Activated CD4-positive, alpha-beta T cell treated with anti-CD3 and anti-CD28 coated beads, Interleukin-2, Interleukin-6, amounts not matched to agents 100 ng/mL and 50 ng/mL, durations not matched to agents 16 hours and 8 hours (primary cell): Measurements from ENCODE around the gene UEVLD.
"Not testable (repeated sequence)": the region's sequence is repeated elsewhere in the genome, so short reads cannot be mapped to it uniquely, and the experiment has no call there.

Source experiments
- DNase-seq: peaks from one replicate; pipeline ENCODE4 v3.0.0-alpha.2; 2020

Gene UEVLD

DNA sequence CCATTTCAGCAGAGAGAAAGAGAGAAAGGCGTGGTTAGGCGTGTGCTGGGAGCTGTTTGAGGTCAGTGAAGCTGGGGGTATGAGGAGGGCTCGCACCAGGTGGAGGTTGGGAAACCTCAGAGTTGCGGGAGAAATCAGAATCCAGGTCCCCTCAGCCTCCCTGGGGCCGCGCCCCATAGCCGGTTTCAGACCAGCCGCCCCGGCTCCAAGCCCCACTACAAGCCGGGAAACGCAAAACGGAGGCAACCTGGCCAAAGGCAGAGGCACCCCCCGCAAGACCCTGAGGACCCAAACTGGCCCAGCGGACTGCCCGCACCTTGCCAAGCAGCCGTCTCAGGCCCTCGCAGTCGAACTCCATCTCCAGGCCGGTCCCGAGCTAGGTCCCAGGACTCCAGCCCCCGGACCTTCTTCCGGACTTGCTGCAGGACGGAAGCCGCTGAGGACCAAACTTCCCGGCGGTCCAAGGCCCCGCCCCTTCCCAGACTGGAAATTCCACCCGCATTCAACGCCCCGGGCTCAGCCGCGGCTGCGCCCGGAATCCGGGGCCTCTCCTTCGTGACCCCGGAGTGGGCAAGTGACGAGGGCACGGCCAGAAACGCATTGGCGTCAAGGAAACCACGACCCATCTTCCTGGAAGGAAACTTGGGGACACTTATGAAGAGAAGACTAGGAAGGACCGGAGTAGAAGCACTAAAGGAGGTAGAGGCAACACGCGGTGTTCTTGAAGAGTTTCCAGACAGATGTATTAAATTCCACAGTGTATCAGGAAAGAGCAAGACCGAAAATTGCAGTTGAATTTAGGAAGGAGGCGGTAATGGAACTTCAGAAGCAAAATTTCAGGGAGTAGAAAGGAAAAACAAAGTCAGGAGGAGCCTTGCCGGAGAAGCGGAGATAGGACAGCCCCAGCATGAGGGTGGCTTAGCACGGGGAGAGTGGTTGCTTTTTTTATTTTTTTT lies at the start of gene UEVLD:
Gene UEVLD, minus strand, starts transcription at position 438 of the 956 bp plus-strand sequence. Its CDS starts 80 bp downstream, at position 358.
- DNase-seq = peak; percentile 73

- peak; percentile 99 for DNase-seq
Measured at GRCh38 chr11:18634140-18635032, 45.9 kb upstream of the UEVLD start, which contains the start of gene SPTY2D1. TSS of gene SPTY2D1 (minus strand) at chr11:18634342. CDS start at chr11:18634257, 85 bp downstream.

DNA sequence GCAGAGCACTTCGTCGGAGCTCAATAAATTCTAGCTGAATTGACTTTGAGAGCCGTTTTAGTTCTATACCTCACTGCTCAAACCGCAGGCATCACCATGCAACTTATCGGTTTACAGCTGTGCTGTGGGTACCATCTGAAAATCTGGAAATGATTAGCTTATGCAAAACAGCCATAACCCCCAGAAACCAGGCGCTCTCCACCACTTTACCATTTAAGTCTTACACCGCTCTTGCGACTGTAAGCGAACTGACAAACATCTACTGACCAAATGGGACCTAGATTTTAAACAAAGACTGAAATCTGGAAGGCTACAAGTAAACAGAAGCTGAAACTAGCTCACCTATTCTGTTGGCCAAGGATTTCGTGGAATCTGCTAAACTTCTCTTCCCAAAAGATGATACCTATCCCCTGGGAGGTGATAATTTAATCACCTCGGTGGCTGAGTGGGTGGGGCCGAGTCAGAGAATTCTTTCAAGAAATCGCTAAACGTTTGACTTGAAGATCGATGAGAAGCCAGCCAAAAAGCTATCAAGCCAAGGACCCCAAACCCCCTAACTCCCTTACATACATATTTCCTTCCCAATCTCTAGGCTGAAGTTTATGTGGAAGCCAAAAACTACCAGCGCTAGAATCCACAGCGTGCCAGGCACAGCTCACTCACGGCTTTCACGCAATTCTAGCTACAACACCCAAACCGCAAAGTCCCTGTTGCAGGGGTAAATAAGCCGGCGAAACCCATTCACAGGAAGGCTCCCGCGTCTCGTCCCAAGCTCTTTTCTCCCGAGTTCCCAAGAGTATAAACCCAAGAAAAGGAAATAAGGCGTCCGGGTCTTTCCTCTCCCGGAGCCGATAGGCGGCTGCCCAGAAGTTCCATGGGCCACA lies 45.0 kb upstream of the UEVLD start:
- DNase-seq = peak; percentile 79

DNA sequence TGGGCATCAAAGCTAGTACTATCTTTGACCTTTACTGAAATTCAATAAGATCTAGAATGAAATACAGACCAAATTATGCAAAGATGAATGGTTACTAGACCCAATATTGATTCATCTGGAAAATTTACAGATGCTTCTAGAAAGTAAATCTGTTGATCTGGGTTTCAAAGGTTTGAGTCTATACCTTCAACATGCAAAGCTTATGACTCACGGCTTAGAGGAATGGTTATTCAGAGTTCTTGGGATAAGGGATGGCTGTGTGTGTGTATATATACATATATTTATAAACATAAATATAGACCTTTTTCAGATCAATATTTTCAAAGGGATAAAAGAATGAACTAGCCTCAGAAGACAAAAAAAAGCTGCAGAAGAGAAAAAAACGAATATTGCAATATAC lies 44.3 kb upstream of the UEVLD start:
- no peak for DNase-seq

DNA sequence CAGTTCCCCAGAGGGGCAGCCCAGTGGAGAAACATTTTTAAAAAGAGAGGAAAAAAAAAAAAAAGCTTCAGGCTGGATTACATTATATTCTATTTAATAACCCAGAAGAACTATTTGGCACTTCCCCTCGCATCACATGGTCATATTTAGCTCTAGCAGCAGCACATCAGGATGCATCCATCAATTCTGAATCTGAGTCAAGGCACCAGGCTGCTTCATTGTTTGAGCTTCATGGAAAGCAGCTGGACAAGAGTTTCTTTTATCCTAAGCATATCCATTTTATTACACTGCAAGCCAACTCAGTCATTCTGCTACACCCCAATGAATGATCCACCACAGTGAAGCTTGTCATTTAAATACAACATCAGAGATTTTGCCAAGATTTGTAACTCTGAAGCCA lies 35.6 kb upstream of the UEVLD start:
- DNase-seq = no peak

- DNase-seq = no peak
Measured at GRCh38 chr11:18623707-18624106, 35.2 kb upstream of the UEVLD start.

DNA sequence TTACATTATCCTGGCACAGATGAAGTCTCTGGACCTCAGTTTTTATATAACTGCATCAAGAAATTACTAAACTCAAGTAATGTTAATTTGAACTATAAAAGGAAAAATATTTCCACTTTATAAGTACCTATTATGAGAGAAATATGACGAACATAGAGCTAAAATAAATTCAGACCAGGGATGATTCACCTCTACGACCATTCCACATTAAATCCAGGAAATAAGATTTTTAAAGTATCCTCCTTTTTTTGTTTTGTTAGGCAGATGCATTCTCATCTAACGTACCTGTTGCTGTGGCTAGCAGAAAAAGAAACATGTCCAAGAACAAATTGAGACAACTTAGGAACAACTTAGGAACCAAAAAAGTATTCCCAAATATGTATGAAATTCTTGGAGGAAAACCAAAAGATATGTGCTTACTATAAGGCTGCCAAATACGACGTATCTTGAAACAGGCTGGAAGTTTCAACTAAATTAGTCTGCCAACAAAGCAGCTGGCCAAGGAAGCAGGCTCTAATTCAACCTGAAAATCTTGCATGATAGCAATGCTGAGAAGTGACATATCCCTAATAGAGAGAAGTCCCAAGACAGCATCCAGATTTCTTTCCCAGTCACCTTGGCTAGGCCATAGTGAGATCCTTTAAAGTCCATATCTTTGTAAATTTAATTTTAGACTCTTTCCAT lies 29.9 kb upstream of the UEVLD start:
- no peak for DNase-seq

- DNase-seq = peak; percentile 78
Measured at GRCh38 chr11:18617688-18618341, 29.3 kb upstream of the UEVLD start.

DNA sequence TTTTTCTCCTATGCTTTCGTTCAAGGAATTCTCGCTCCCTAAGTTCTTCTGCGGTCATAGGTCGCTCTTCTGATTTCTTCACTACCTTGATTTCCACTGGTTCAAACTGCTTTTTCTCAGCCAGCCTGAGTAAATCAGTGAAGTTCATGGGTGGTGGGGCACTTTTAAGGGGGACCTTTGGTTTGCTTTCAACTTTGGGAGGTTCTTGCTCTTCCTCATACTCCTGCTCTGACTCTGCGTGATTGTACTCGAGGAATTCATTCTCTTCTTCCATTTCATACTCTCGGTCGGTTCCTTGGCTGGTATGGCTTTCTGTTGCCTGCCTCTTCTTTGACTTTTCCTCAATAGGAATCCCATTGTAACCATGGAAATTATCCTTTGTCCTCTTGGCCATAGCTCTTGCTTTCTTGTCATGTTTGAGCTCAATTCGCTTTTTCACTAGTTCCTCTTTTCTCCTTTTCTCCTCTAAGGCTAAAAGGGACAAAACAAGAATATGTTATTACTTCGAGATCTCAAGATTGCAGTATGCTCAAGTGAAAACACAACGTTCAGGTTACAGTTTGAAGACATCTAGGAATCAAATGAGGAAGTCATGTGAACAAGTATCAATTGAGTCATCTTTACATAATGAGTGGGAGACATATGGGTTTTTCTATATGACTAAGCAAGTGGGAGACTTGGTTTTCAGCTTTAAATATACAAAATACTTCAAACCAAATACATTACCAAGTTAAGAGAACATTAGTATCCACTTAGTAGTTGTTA lies 27.3 kb upstream of the UEVLD start:
- peak; percentile 77 for DNase-seq

- DNase-seq = no peak
Measured at GRCh38 chr11:18614667-18615066, 26.1 kb upstream of the UEVLD start.

GRCh38 chr11:18612394-18612793 lies 23.9 kb upstream of the UEVLD start:
- DNase-seq = no peak

DNA sequence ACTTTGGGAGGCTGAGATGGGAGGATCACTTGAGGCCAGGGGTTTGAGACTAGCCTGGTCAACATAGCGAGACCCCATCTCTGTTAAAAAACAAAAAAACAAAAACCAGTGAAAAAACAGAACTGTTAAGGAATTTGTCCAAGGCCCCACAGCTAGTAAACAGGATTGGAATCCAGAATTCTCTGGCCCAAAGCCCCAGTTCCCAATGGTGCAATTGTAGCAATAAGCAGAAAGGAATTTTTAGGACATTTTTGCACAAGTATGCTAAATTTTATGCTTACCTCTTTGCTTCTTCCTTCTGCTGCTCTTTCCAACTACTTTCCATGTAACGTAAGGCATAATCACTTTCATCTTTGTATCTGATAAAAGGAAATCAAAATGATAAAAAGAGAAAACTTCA lies 22.7 kb upstream of the UEVLD start:
- DNase-seq = no peak

GRCh38 chr11:18608376-18608775 lies 19.8 kb upstream of the UEVLD start:
- no peak for DNase-seq

- DNase-seq = no peak
Measured at GRCh38 chr11:18600915-18601569, 12.5 kb upstream of the UEVLD start.

GRCh38 chr11:18599739-18600230 lies 11.3 kb upstream of the UEVLD start, which contains the start of gene MISFA:
TSS of gene MISFA (plus strand) at chr11:18599789. CDS start at chr11:18599929, 140 bp downstream.
- no peak for DNase-seq

GRCh38 chr11:18594999-18595749 lies 6.6 kb upstream of the UEVLD start:
- no peak for DNase-seq

DNA sequence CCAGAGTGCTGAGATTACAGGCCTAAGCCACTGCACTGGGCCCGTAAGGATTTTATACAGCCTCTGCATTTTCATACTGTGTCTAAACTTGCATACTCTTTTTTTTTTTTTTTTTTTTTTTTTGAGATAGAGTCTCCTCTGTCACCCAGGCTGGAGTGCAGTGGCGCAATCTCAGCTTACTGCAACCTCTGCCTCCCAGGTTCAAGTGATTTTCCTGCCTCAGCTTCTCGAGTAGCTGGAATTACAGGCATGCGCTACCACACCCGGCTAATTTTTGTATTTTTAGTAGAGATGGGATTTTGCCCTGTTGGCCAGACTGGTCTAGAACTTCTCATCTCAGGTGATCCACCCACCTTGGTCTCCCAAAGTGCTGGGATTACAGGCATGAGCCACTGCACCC lies 5.6 kb upstream of the UEVLD start:
- not testable (repeated sequence) for DNase-seq

DNA sequence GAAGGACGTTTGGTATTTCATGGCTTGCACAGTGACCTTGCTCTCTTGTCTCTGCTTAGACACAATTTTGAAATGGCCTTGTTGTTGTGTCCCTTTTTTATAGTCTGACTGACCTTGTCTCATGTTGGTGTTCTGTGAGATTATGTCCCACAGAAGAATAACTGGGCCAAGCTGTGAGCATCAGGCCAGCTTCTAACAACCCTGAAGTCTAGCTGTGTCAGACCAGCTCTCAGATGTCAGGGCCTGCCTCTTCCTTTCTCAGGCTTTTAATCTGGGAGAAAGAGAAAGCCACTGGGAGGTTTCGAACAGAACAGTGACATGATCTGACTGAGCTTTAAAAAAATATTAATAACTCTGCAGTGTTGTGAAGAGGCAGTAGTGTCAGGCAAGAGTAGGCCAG lies 2.0 kb upstream of the UEVLD start:
- peak; percentile 7 for DNase-seq

GRCh38 chr11:18581825-18582224 lies 6.7 kb downstream of the UEVLD start:
- DNase-seq = no peak
